Measurements from ENCODE around the gene PPP1R12C. TPM values are rescaled to one million over a fixed set of nuclear protein-coding genes. Genes with fewer than 3 reads are reported as not detected.

PPP1R12C gene
- total and polyA plus RNA-seq, 10 of the 15 experiments (the other 5 are each of a cell fraction or from before 2014, with no cell fraction given), result 1.4 to 84.7 (median 20.5) TPM

DNA sequence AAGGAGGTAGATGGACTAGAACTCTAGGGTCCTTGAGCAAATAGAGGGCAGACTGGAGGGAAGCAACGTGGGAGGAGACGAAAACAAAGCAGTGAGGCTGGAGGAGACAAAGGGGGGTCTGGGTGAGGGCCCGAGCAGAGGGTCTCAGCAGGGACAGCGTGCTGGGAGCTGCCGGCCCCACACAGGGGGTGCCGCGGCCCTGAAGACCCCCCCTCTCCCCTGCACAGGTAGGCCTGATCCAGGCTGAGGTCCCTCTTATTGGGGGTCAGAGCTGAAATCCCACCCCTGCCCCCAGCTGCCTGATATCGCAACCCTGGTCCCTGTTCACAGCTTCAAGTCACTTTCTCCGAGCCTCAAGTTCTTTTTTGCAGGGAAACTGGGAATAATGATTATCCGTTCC, 33.0 kb downstream of the PPP1R12C start:
- Histone ChIP-seq H3K36me3 (ENCODE audit: control insufficient read depth in 2 of 2, insufficient read depth in 2 of 2, low read length in 1 of 2) (no peaks in the 10 kb centered on the region), H4K20me1 (ENCODE audit: control insufficient read depth, insufficient read depth) (no peaks in the 10 kb centered on the region), H3K4me1 (ENCODE audit: control insufficient read depth, insufficient read depth, low read length) (peaks cover 10% of the 10 kb centered on the region; the same call in 1 of the 2 replicates), H3K4me3 (no peak overlapping the region), H3K9ac (ENCODE audit: control insufficient read depth, insufficient read depth, low read length) (no peak overlapping the region), H3K4me2 (ENCODE audit: control insufficient read depth, insufficient read depth) (no peak overlapping the region), H3K27me3 (replicated peaks in 1 of 2; ENCODE audit: control insufficient read depth in 2 of 2, insufficient read depth in 2 of 2, low read length in 1 of 2) (peaks cover 0 to 7% of the 10 kb centered on the region in 2 experiments; a peak in 2 of 4 replicates), H2AFZ (ENCODE audit: control insufficient read depth, low read depth, low read length) (no peak overlapping the region), H3K79me2 (ENCODE audit: control insufficient read depth, insufficient read depth, low read length) (no peaks in the 10 kb centered on the region), H3K9me3 (replicated peaks; ENCODE audit: control insufficient read depth, insufficient read depth, low read length) (no peaks in the 10 kb centered on the region; the same call in 2 of the 3 replicates), H3K27ac (ENCODE audit: control insufficient read depth, insufficient read depth) (no peak overlapping the region)
- RAD21 ChIA-PET (ENCODE audit: unreplicated experiment), result no interaction called here
- no TSS peak for BruUV-seq (replicated peaks)
- POLR2A ChIA-PET, result no interaction called here
- DNase-seq (ENCODE audit: low read depth, low spot score) (no peak), ATAC-seq (no peak), FAIRE-seq (no peak)
- intact Hi-C loops (cut with micrococcal nuclease; ENCODE audit: unreplicated experiment), result no loop called here
- CTCF ChIA-PET, result interaction anchor here (1.1 kb wide), 1 partner anchor 76 kb away, joined by 3 read pairs; no protein-coding TSS in a partner anchor
- in situ Hi-C loops (cut with MboI), result no loop called here
- WGBS (ENCODE audit: insufficient coverage, insufficient replicate concordance, low lambda C conversion rate, missing lambda C conversion rate), result 52% methylated on average over 10 of the region's 10 CpGs
- SMC1A ChIA-PET (ENCODE audit: uncharacterized antibody, unreplicated experiment), result interaction anchor here (1.9 kb wide), 1 partner anchor 29 kb away, joined by 4 read pairs; no protein-coding TSS in a partner anchor
- TF ChIP-seq PAX8 (IDR thresholded peaks at IDR 0.05) (no peak), SIX5 (IDR thresholded peaks at IDR 0.05; ENCODE audit: low read depth, low read length, severe bottlenecking) (no peak), MXI1 (IDR thresholded peaks at IDR 0.05; ENCODE audit: low read depth, low read length) (no peak), TCF12 (IDR thresholded peaks at IDR 0.05; ENCODE audit: low read depth, low read length) (no peak), FOXK2 (IDR thresholded peaks at IDR 0.05) (no peak), ZNF217 (IDR thresholded peaks at IDR 0.05) (no peak), RCOR1 (conservative IDR thresholded peaks at IDR 0.05; ENCODE audit: low read depth, low read length) (no peak), TCF7 (IDR thresholded peaks at IDR 0.05; ENCODE audit: borderline replicate concordance) (no peak), EGR1 (IDR thresholded peaks at IDR 0.05; ENCODE audit: borderline replicate concordance in 1 of 2, low read depth in 2 of 2, low read length in 2 of 2) (no peak)
- TF ChIP-seq, protein P1, sequence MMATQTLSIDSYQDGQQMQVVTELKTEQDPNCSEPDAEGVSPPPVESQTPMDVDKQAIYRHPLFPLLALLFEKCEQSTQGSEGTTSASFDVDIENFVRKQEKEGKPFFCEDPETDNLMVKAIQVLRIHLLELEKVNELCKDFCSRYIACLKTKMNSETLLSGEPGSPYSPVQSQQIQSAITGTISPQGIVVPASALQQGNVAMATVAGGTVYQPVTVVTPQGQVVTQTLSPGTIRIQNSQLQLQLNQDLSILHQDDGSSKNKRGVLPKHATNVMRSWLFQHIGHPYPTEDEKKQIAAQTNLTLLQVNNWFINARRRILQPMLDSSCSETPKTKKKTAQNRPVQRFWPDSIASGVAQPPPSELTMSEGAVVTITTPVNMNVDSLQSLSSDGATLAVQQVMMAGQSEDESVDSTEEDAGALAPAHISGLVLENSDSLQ (IDR thresholded peaks at IDR 0.05), result no peak
- TF ChIP-seq, protein P2, sequence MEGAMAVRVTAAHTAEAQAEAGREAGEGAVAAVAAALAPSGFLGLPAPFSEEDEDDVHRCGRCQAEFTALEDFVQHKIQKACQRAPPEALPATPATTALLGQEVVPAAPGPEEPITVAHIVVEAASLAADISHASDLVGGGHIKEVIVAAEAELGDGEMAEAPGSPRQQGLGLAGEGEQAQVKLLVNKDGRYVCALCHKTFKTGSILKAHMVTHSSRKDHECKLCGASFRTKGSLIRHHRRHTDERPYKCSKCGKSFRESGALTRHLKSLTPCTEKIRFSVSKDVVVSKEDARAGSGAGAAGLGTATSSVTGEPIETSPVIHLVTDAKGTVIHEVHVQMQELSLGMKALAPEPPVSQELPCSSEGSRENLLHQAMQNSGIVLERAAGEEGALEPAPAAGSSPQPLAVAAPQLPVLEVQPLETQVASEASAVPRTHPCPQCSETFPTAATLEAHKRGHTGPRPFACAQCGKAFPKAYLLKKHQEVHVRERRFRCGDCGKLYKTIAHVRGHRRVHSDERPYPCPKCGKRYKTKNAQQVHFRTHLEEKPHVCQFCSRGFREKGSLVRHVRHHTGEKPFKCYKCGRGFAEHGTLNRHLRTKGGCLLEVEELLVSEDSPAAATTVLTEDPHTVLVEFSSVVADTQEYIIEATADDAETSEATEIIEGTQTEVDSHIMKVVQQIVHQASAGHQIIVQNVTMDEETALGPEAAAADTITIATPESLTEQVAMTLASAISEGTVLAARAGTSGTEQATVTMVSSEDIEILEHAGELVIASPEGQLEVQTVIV (IDR thresholded peaks at IDR 0.05; ENCODE audit: borderline replicate concordance, partially characterized antibody), result no peak
- TF ChIP-seq, protein P3, sequence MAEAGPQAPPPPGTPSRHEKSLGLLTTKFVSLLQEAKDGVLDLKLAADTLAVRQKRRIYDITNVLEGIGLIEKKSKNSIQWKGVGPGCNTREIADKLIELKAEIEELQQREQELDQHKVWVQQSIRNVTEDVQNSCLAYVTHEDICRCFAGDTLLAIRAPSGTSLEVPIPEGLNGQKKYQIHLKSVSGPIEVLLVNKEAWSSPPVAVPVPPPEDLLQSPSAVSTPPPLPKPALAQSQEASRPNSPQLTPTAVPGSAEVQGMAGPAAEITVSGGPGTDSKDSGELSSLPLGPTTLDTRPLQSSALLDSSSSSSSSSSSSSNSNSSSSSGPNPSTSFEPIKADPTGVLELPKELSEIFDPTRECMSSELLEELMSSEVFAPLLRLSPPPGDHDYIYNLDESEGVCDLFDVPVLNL (IDR thresholded peaks at IDR 0.05; ENCODE audit: low read depth, low read length), result no peak
- TF ChIP-seq, protein P4, sequence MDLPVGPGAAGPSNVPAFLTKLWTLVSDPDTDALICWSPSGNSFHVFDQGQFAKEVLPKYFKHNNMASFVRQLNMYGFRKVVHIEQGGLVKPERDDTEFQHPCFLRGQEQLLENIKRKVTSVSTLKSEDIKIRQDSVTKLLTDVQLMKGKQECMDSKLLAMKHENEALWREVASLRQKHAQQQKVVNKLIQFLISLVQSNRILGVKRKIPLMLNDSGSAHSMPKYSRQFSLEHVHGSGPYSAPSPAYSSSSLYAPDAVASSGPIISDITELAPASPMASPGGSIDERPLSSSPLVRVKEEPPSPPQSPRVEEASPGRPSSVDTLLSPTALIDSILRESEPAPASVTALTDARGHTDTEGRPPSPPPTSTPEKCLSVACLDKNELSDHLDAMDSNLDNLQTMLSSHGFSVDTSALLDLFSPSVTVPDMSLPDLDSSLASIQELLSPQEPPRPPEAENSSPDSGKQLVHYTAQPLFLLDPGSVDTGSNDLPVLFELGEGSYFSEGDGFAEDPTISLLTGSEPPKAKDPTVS (IDR thresholded peaks at IDR 0.05; ENCODE audit: low read depth, low read length), result no peak
- TF ChIP-seq, protein P5, sequence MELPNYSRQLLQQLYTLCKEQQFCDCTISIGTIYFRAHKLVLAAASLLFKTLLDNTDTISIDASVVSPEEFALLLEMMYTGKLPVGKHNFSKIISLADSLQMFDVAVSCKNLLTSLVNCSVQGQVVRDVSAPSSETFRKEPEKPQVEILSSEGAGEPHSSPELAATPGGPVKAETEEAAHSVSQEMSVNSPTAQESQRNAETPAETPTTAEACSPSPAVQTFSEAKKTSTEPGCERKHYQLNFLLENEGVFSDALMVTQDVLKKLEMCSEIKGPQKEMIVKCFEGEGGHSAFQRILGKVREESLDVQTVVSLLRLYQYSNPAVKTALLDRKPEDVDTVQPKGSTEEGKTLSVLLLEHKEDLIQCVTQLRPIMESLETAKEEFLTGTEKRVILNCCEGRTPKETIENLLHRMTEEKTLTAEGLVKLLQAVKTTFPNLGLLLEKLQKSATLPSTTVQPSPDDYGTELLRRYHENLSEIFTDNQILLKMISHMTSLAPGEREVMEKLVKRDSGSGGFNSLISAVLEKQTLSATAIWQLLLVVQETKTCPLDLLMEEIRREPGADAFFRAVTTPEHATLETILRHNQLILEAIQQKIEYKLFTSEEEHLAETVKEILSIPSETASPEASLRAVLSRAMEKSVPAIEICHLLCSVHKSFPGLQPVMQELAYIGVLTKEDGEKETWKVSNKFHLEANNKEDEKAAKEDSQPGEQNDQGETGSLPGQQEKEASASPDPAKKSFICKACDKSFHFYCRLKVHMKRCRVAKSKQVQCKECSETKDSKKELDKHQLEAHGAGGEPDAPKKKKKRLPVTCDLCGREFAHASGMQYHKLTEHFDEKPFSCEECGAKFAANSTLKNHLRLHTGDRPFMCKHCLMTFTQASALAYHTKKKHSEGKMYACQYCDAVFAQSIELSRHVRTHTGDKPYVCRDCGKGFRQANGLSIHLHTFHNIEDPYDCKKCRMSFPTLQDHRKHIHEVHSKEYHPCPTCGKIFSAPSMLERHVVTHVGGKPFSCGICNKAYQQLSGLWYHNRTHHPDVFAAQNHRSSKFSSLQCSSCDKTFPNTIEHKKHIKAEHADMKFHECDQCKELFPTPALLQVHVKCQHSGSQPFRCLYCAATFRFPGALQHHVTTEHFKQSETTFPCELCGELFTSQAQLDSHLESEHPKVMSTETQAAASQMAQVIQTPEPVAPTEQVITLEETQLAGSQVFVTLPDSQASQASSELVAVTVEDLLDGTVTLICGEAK (IDR thresholded peaks at IDR 0.05; ENCODE audit: borderline replicate concordance), result no peak
